ENCODE results near the gene SLC10A2. TPM values are rescaled to one million over a fixed set of nuclear protein-coding genes. Genes with fewer than 3 reads are reported as not detected.

The SLC10A2 gene
- total and polyA plus RNA-seq, 2 of the 4 experiments (the other 2 are of a cell fraction) = not detected

GRCh38 chr13:103003631-103004030 is 62.6 kb downstream of the SLC10A2 start:
- no peak overlapping the region for H3K56ac ChIP-seq (ENCODE audit: extremely low read depth, insufficient read depth, low read length)
- CTCF ChIA-PET = no interaction called here
- no peak overlapping the region for H3K27ac ChIP-seq (ENCODE audit: insufficient read depth, low read length)
- peaks cover 11% of the 10 kb centered on the region for H3K9me3 ChIP-seq (ENCODE audit: control insufficient read depth, insufficient read depth, low read length)
- no peak overlapping the region for H2BK15ac ChIP-seq (ENCODE audit: low read depth, low read length)
- H3K9me1 ChIP-seq (ENCODE audit: insufficient read depth, low read length) = no peaks in the 10 kb centered on the region
- H2BK120ac ChIP-seq (ENCODE audit: low read depth, low read length) = no peak overlapping the region
- no peak overlapping the region for H2AK9ac ChIP-seq (replicated peaks; ENCODE audit: low read depth, low read length, poor library complexity)
- H3K9ac ChIP-seq (ENCODE audit: low read depth, low read length) = no peak overlapping the region
- in situ Hi-C loops (cut with MboI; ENCODE audit: low sequenced_read_pairs) (no loop called here), dilution Hi-C loops (cut with HindIII; ENCODE audit: low sequenced_read_pairs, unreplicated experiment) (no loop called here), intact Hi-C loops (cut with micrococcal nuclease) (no loop called here)
- H3K36me3 ChIP-seq (ENCODE audit: control insufficient read depth, insufficient read depth, low read length) = no peaks in the 10 kb centered on the region
- TF ChIP-seq CEBPB (IDR thresholded peaks at IDR 0.05; ENCODE audit: low read depth, low read length) = no peak
- TF ChIP-seq RCOR1 (IDR thresholded peaks at IDR 0.05; ENCODE audit: insufficient replicate concordance, low read length) = no peak
- no peak for TF ChIP-seq POLR2A (IDR thresholded peaks at IDR 0.05; ENCODE audit: low read depth, low read length)
- TF ChIP-seq ELK1 (IDR thresholded peaks at IDR 0.05; ENCODE audit: borderline replicate concordance, low read depth, low read length) = no peak
- no peak for TF ChIP-seq MAZ (IDR thresholded peaks at IDR 0.05; ENCODE audit: borderline replicate concordance, low read depth, low read length)
- no peak for TF ChIP-seq NFE2L2 (IDR thresholded peaks at IDR 0.05; ENCODE audit: low read depth, low read length)
- no peak for TF ChIP-seq RAD21 (IDR thresholded peaks at IDR 0.05; ENCODE audit: low read length)
- no peak for TF ChIP-seq MXI1 (IDR thresholded peaks at IDR 0.05; ENCODE audit: borderline replicate concordance, low read depth, low read length)
- TF ChIP-seq FOS (IDR thresholded peaks at IDR 0.05; ENCODE audit: low read depth, low read length) = no peak
- TF ChIP-seq CHD1 (IDR thresholded peaks at IDR 0.05; ENCODE audit: low read depth, low read length) = no peak
- TF ChIP-seq RFX5 (IDR thresholded peaks at IDR 0.05; ENCODE audit: low read depth, low read length) = no peak
- H3K4ac ChIP-seq (ENCODE audit: low read depth, low read length) = no peak overlapping the region
- H3K27me3 ChIP-seq (ENCODE audit: control insufficient read depth, insufficient read depth, low read length) = no peaks in the 10 kb centered on the region
- POLR2A ChIA-PET (ENCODE audit: unreplicated experiment) = no interaction called here
- no peak overlapping the region for H4K5ac ChIP-seq (ENCODE audit: low read depth, low read length)
- H3K4me2 ChIP-seq (ENCODE audit: low read depth, low read length) = no peak overlapping the region
- no peak overlapping the region for H2BK20ac ChIP-seq (ENCODE audit: low read depth, low read length)
- no peaks in the 10 kb centered on the region for H3K4me1 ChIP-seq (ENCODE audit: control insufficient read depth, insufficient read depth, low read length)
- no peak overlapping the region for H2BK5ac ChIP-seq (ENCODE audit: low read depth, low read length, poor library complexity, severe bottlenecking)
- no CpG with 5 or more reads among the region's 1 CpG for WGBS, 2 experiments (ENCODE audit: extremely low coverage in 2 of 2, insufficient read length in 1 of 2)
- no peak overlapping the region for H3K14ac ChIP-seq (replicated peaks; ENCODE audit: low read depth, low read length)
- no peaks in the 10 kb centered on the region for H3K79me1 ChIP-seq (ENCODE audit: low read depth in 1 of 2, low read length in 2 of 2)
- ATAC-seq (ENCODE audit: low read depth) (no peak), DNase-seq (no peak)
- no peak overlapping the region for H2AK5ac ChIP-seq (ENCODE audit: low read depth, low read length)
- no TSS peak for BruUV-seq (replicated peaks)
- H4K91ac ChIP-seq (ENCODE audit: insufficient read depth, low read depth, low read length) = no peak overlapping the region
- H3K23ac ChIP-seq (ENCODE audit: low read depth, low read length) = no peak overlapping the region
- no peak overlapping the region for H3K18ac ChIP-seq (ENCODE audit: low read depth, low read length)
- no peaks in the 10 kb centered on the region for H4K20me1 ChIP-seq (ENCODE audit: insufficient read depth, low read length)
- no peak overlapping the region for H2AFZ ChIP-seq (replicated peaks; ENCODE audit: low read length, poor library complexity)
- no peak overlapping the region for H4K8ac ChIP-seq (ENCODE audit: low read depth in 2 of 2, low read length in 2 of 2)
- H3K4me3 ChIP-seq (ENCODE audit: insufficient read depth, low read depth, low read length) = no peak overlapping the region

Data from IMR-90 (cell line).